IPS-18a (cell line): ENCODE data around the gene MEIS1.
A peak's percentile ranks its signal among the peaks of the same experiment; 100 is the strongest.

Experiments used
- H3K27ac ChIP-seq: one replicate; pipeline ENCODE4 v1.5.1; 2013; ENCODE audit warnings: low read length
- H3K27me3 ChIP-seq: one replicate; pipeline ENCODE4 v1.6.1; 2013; ENCODE audit warnings: mild to moderate bottlenecking, low read length; ENCODE audit not compliant: control insufficient read depth, insufficient read depth
- H3K36me3 ChIP-seq: one replicate; pipeline ENCODE4 v1.6.1; 2013; ENCODE audit warnings: low read depth, low read length; ENCODE audit not compliant: control insufficient read depth
- H3K4me1 ChIP-seq: one replicate; pipeline ENCODE4 v1.6.1; 2013; ENCODE audit warnings: low read depth, low read length; ENCODE audit not compliant: control insufficient read depth
- H3K4me3 ChIP-seq: one replicate; pipeline ENCODE4 v1.5.1; 2013; ENCODE audit warnings: low read length
- H3K9ac ChIP-seq: one replicate; pipeline ENCODE4 v1.6.1; 2013; ENCODE audit warnings: mild to moderate bottlenecking, low read length, moderate library complexity
- H3K9me3 ChIP-seq: one replicate; pipeline ENCODE4 v1.6.1; 2013; ENCODE audit warnings: low read depth, low read length; ENCODE audit not compliant: control insufficient read depth

The MEIS1 gene

DNA sequence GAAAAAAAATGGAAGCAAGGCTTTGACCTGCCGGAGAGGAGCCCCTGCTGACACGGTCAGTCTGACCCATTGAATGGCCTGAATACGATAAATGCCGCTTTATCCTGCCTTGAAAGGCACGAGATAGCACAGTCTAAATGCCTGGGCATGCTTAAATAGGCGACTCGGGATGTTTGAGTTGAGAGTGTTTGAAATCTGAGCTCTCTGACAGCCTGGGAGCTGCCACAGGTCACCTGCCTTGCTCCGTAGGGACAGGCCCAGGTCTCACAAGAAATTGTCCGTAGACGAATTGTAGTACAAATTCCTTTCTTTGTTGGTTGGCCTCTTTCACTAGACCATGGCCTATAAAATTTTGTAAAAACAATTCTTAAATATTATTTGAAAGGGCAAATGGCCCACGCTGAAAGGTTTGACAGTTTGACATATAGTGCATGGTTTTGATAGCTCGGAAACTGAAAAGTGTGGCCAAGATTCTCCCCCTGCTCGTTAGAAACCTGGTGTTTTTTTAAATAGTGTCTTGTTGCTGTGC is 72.8 kb downstream of the MEIS1 start:
- Histone ChIP-seq H3K9me3 (no peaks in the 10 kb centered on the region), H3K9ac (no peak overlapping the region), H3K4me3 (peak overlapping the region; percentile 4), H3K27ac (no peak overlapping the region), H3K27me3 (peaks cover 12% of the 10 kb centered on the region), H3K36me3 (no peaks in the 10 kb centered on the region), H3K4me1 (peaks cover 40% of the 10 kb centered on the region)

DNA sequence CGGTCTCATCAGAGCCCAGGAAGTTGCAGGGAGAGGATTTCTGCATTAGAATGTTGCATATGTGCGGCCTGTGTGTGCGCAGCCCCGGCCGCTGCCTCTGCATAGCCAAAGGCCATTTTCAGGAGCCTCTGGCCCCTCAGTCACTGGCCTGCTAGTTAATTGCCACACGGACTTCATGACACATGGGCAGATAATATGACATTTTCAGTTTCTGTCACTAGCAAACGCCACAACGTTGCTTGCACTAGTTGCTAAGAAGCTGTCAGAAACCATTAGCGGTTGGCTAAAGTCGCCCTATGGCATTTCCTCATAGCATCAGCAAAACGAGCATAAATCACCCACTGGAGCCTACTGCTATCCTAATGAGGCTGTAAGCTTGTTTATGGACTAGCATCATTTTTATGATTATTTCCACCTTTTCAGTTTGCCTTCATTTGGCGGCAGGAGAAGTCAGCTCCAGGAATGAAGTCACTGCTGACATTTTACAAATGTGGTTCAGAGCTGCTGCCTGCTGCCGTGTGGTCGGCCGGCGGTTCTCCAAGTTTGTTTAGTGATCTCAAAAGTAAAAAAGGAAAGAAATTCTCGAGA is 73.7 kb downstream of the MEIS1 start:
- peaks cover 12% of the 10 kb centered on the region for H3K27me3 ChIP-seq
- no peak overlapping the region for H3K27ac ChIP-seq
- H3K4me1 ChIP-seq, result peaks cover 40% of the 10 kb centered on the region
- H3K9ac ChIP-seq, result no peak overlapping the region
- no peaks in the 10 kb centered on the region for H3K36me3 ChIP-seq
- H3K4me3 ChIP-seq, result peak overlapping the region; percentile 4
- no peaks in the 10 kb centered on the region for H3K9me3 ChIP-seq

GRCh38 chr2:66509326-66509811 is 74.4 kb downstream of the MEIS1 start:
- peaks cover 12% of the 10 kb centered on the region for H3K27me3 ChIP-seq
- H3K9ac ChIP-seq, result no peak overlapping the region
- peaks cover 40% of the 10 kb centered on the region for H3K4me1 ChIP-seq
- H3K4me3 ChIP-seq, result no peak overlapping the region
- no peaks in the 10 kb centered on the region for H3K36me3 ChIP-seq
- H3K27ac ChIP-seq, result no peak overlapping the region
- no peaks in the 10 kb centered on the region for H3K9me3 ChIP-seq

GRCh38 chr2:66512626-66513025 is 77.7 kb downstream of the MEIS1 start:
- Histone ChIP-seq H3K4me3 (no peak overlapping the region), H3K27me3 (peaks cover 12% of the 10 kb centered on the region), H3K27ac (no peak overlapping the region), H3K9me3 (no peaks in the 10 kb centered on the region), H3K36me3 (no peaks in the 10 kb centered on the region), H3K9ac (no peak overlapping the region), H3K4me1 (peaks cover 37% of the 10 kb centered on the region)

- Histone ChIP-seq H3K4me1 (peaks cover 10% of the 10 kb centered on the region), H3K27ac (no peak overlapping the region), H3K36me3 (no peaks in the 10 kb centered on the region), H3K9me3 (no peaks in the 10 kb centered on the region), H3K4me3 (no peak overlapping the region), H3K9ac (no peak overlapping the region), H3K27me3 (no peaks in the 10 kb centered on the region)
Observed at GRCh38 chr2:66515743-66516142, 80.8 kb downstream of the MEIS1 start.

DNA sequence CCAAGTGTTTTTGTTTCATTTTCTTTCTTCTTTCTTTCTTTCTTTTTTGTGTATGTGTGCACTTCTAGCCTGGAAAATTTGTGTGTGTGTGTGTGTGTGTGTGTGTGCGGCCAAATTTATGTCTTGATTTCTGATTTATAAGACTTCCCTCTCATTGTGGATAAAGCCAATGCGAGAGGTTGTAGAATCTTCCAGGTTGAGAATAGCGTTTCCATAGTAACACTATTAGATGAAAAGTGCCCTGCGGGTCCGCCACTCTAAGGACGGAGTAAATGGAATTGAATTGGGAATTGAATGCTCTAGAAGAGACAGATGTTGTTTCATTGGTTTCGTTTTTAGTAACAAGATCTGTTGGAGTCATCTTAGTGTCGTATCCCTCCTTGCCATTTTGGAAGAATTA is 81.6 kb downstream of the MEIS1 start:
- Histone ChIP-seq H3K4me1 (peaks cover 10% of the 10 kb centered on the region), H3K36me3 (no peaks in the 10 kb centered on the region), H3K4me3 (no peak overlapping the region), H3K27me3 (no peaks in the 10 kb centered on the region), H3K9me3 (no peaks in the 10 kb centered on the region), H3K9ac (no peak overlapping the region), H3K27ac (no peak overlapping the region)

GRCh38 chr2:66517772-66518171 is 82.8 kb downstream of the MEIS1 start:
- Histone ChIP-seq H3K27me3 (no peaks in the 10 kb centered on the region), H3K4me3 (no peak overlapping the region), H3K9me3 (no peaks in the 10 kb centered on the region), H3K4me1 (peaks cover 10% of the 10 kb centered on the region), H3K9ac (no peak overlapping the region), H3K27ac (no peak overlapping the region), H3K36me3 (no peaks in the 10 kb centered on the region)

DNA sequence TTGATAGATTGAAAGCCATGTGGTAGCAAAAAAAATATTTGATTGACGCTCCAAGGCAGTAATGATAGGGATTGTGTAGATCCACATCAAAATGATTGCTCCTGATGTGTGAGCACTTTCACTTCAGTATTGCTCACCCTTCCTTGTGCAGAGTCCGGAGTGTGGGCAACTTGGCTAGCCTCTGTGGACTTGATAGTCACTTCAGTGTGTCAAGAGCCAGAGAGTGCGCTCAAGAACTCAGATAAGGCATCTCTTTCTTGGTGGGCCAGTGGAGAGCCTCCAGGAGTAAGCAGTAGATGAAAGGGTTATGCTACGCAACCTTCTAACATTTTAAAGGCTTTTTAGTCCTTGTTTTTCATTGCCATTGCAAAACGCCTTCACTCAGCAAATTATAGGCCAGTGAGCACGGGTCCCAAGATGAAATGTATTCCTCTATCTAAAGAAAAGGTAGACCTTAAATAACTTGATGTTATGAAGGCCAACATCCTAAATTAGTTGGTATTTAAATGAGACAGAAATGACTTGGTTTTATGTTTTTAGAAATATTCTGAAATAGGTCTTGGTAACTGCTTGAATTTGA is 84.4 kb downstream of the MEIS1 start:
- Histone ChIP-seq H3K4me1 (peaks cover 10% of the 10 kb centered on the region), H3K9ac (no peak overlapping the region), H3K36me3 (no peaks in the 10 kb centered on the region), H3K27ac (no peak overlapping the region), H3K4me3 (no peak overlapping the region), H3K27me3 (no peaks in the 10 kb centered on the region), H3K9me3 (no peaks in the 10 kb centered on the region)

- Histone ChIP-seq H3K27me3 (no peaks in the 10 kb centered on the region), H3K27ac (no peak overlapping the region), H3K9me3 (no peaks in the 10 kb centered on the region), H3K9ac (no peak overlapping the region), H3K4me1 (no peaks in the 10 kb centered on the region), H3K4me3 (no peak overlapping the region), H3K36me3 (no peaks in the 10 kb centered on the region)
Observed at GRCh38 chr2:66521291-66521922, 86.5 kb downstream of the MEIS1 start.

DNA sequence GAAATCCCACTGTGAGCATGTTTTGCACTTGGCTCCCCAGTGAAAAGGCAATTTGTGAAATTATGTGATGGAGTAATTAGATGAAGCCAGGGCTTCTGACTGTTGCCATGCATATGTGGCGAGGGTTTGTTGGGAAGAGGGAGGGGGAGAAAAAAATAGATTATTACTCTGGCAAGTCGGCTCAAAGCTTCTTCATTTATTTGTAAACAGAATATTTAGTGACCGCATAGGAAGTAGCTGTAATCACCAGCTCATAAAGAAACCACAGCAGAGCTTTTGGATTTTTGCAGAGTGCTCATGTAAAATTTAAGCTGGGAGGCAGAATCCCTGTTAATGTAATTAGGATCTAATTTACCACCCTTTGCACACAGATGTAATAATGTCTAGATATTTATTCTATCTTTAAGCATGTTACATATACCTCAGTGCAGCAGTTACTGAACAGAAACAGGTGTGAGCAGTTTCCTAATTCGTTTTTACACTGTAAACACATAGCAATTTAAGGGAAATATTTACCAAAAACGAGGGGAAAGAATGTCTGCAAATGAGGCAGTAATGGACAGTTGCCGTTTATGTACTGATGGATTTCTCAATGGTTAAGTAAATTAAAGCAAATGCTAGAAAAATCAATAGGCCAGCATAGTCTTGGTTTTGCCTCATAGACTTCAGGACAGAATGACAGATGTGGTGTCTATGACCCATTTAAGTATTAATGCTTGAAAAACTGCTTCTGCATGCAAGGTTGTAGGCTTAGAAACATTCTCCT is 87.9 kb downstream of the MEIS1 start:
- no peaks in the 10 kb centered on the region for H3K27me3 ChIP-seq
- no peak overlapping the region for H3K4me3 ChIP-seq
- H3K36me3 ChIP-seq, result no peaks in the 10 kb centered on the region
- H3K9me3 ChIP-seq, result no peaks in the 10 kb centered on the region
- no peak overlapping the region for H3K27ac ChIP-seq
- no peak overlapping the region for H3K9ac ChIP-seq
- no peaks in the 10 kb centered on the region for H3K4me1 ChIP-seq

GRCh38 chr2:66523377-66523969 is 88.5 kb downstream of the MEIS1 start:
- no peak overlapping the region for H3K27ac ChIP-seq
- no peak overlapping the region for H3K9ac ChIP-seq
- H3K4me1 ChIP-seq, result no peaks in the 10 kb centered on the region
- H3K36me3 ChIP-seq, result no peaks in the 10 kb centered on the region
- H3K4me3 ChIP-seq, result no peak overlapping the region
- H3K9me3 ChIP-seq, result no peaks in the 10 kb centered on the region
- H3K27me3 ChIP-seq, result no peaks in the 10 kb centered on the region
